GM12875 (cell line): ENCODE measurements around the gene HRG.

ENCODE experiments used
- H3K4me3 ChIP-seq: one replicate; pipeline ENCODE4 v1.5.1; 2011; ENCODE audit warnings: low read depth, low read length, control low read depth
- CTCF ChIP-seq: IDR thresholded peaks from 2 replicates; pipeline ENCODE4 v1.5.1; 2011; ENCODE audit warnings: low read depth, mild to moderate bottlenecking, control low read depth, inconsistent platforms, low read length, moderate library complexity, borderline replicate concordance; ENCODE audit not compliant: insufficient read depth

Gene HRG

GRCh38 chr3:186665625-186666188 is at the start of gene HRG:
Gene HRG (plus strand): TSS chr3:186666014. CDS start chr3:186666032, 18 bp downstream.
- no peak for TF ChIP-seq CTCF

GRCh38 chr3:186616299-186616617 is 49.6 kb upstream of the HRG start:
- TF ChIP-seq CTCF, result no peak
- H3K4me3 ChIP-seq, result no peak overlapping the region

More at GRCh38 chr3:186665625-186666188, at the start of gene HRG:
- H3K4me3 ChIP-seq, result no peak within 1 kb of the TSS

- H3K4me3 ChIP-seq, result no peak overlapping the region
- TF ChIP-seq CTCF, result peak; percentile 93
These were observed 48.5 kb upstream of the HRG start for GRCh38 chr3:186617036-186617946.

GRCh38 chr3:186618318-186618938 is 47.4 kb upstream of the HRG start:
- no peak overlapping the region for H3K4me3 ChIP-seq

GRCh38 chr3:186619787-186620212 is 46.0 kb upstream of the HRG start:
- H3K4me3 ChIP-seq, result no peak overlapping the region
- no peak for TF ChIP-seq CTCF

More at GRCh38 chr3:186618318-186618938, 47.4 kb upstream of the HRG start:
- no peak for TF ChIP-seq CTCF

- TF ChIP-seq CTCF, result no peak
- H3K4me3 ChIP-seq, result no peak overlapping the region
These were observed 45.4 kb upstream of the HRG start for GRCh38 chr3:186620213-186621092.
